CD4-positive, CD25-positive, alpha-beta regulatory T cell (primary cell): Measurements from ENCODE around the gene LMCD1. TPM values are rescaled to one million over a fixed set of nuclear protein-coding genes. Genes with fewer than 3 reads are reported as not detected.

Experiments
- ATAC-seq, 2 donors: fragments of 150-1000 bp; cut with Tn5 transposase; one replicate each; pipeline ENCODE4 v1.10.0; 2021; ENCODE audit warnings: low read depth in 2 of 2, moderate number of reproducible peaks in 2 of 2, moderate library complexity in 1 of 2
- DNase-seq, 3 donors: peaks; one replicate each; pipeline versions ENCODE4 v3.0.0 to v3.0.0-alpha.2; 2012 to 2022; ENCODE audit warnings: mixed read lengths in 1 of 3
- H3K27ac ChIP-seq: one replicate; pipeline ENCODE4 v1.7.0; 2013; ENCODE audit warnings: mild to moderate bottlenecking, low read length; ENCODE audit not compliant: insufficient read depth, poor library complexity, severe bottlenecking
- H3K27me3 ChIP-seq: one replicate; pipeline ENCODE4 v1.7.0; 2013; ENCODE audit warnings: low read length; ENCODE audit not compliant: control insufficient read depth, insufficient read depth
- H3K36me3 ChIP-seq: one replicate; pipeline ENCODE4 v1.7.0; 2013; ENCODE audit warnings: mild to moderate bottlenecking, low read length, moderate library complexity; ENCODE audit not compliant: control insufficient read depth, insufficient read depth
- H3K4me1 ChIP-seq: 2 replicates; pipeline ENCODE4 v1.7.0; 2013; ENCODE audit warnings: mild to moderate bottlenecking, low read length; ENCODE audit not compliant: insufficient read depth, control insufficient read depth, poor library complexity, severe bottlenecking
- H3K4me3 ChIP-seq: one replicate; pipeline ENCODE4 v1.7.0; 2013; ENCODE audit warnings: low read depth, mild to moderate bottlenecking, low read length, moderate library complexity
- H3K9me3 ChIP-seq, 2 experiments: 1 replicate in 1 of 2; 2 replicates in 1 of 2; pipeline ENCODE4 v1.7.0; 2013; ENCODE audit warnings: low read length in 2 of 2, mild to moderate bottlenecking in 1 of 2, moderate library complexity in 1 of 2; ENCODE audit not compliant: control insufficient read depth in 2 of 2
- H3K27ac Mint-ChIP-seq, 3 donors: one replicate each; pipeline ENCODE4 v1.8.0; 2020 to 2022; ENCODE audit warnings: mild to moderate bottlenecking in 3 of 3, mixed read lengths in 3 of 3, moderate library complexity in 2 of 3
- H3K27me3 Mint-ChIP-seq: one replicate; pipeline ENCODE4 v1.8.0; 2022; ENCODE audit warnings: mild to moderate bottlenecking, mixed read lengths
- H3K36me3 Mint-ChIP-seq: one replicate; pipeline ENCODE4 v1.8.0; 2020; ENCODE audit warnings: mixed read lengths
- H3K4me1 Mint-ChIP-seq, 4 donors: one replicate each; pipeline ENCODE4 v1.8.0; 2020 to 2022; ENCODE audit warnings: mixed read lengths in 4 of 4, mild to moderate bottlenecking in 1 of 4
- H3K4me3 Mint-ChIP-seq, 4 donors: one replicate each; pipeline ENCODE4 v1.8.0; 2020 to 2022; ENCODE audit warnings: mild to moderate bottlenecking in 4 of 4, mixed read lengths in 4 of 4, moderate library complexity in 3 of 4
- H3K9me3 Mint-ChIP-seq, 7 donors: one replicate each; pipeline ENCODE4 v1.8.0; 2020 to 2022; ENCODE audit warnings: mixed read lengths in 7 of 7, mild to moderate bottlenecking in 3 of 7, moderate library complexity in 2 of 7
- polyA plus RNA-seq, 4 donors: library from polyadenylated mRNA; unstranded; fragments of 300-500 nt; fragmentation: Illumina TruSeq; gene quantifications; one replicate each; pipeline ENCODE4 v1.2.3, GENCODE V29; 2021
- total RNA-seq: library from RNA; stranded (reverse); gene quantifications from one replicate; pipeline ENCODE4 v1.2.3, GENCODE V29; 2022

LMCD1 gene
- total and polyA plus RNA-seq, 5 donors from 2014 or later = 5.6 to 27.7 (median 17.2) TPM

DNA sequence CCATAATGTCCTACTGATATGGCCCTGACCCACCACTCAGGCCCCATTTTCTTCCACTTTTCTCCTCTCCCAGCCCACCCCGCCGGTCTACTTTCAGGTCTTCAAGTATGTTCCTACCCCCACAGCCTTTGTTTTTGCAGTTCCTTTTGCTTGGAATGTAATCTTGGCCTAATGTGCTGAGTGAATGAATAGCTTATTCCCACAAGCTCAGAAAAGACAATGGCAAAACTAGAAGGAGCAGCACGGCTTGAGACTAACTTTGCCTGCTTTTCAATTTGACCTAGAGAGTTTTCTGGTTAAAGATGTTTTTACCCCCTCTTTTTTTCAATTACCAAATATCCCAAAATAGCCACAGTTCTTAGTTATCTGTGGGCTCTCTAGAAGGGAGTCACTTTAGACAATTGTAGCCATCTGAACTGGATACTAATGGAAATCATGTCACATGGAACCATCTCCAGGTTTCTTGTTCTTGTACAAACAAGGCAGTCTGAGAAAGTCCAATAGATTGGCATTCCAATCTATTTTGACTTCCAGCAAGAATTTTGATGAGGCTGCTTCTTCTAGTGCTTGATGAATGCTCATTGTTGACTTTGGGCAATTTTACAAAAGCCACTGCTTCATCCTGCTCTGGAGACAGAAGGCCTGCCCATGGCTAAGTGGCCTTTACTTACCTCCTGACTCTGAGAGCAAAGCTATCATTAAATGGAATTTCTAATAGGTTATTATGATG is 16.3 kb upstream of the LMCD1 start:
- Mint-ChIP-seq H3K27ac (no peak overlapping the region), H3K36me3 (no peaks in the 10 kb centered on the region), H3K9me3 (peaks cover 0 to 4% (median 0%) of the 10 kb centered on the region in 7 donors), H3K27me3 (no peaks in the 10 kb centered on the region), H3K4me1 (peaks cover 0 to 2% (median 0%) of the 10 kb centered on the region in 4 donors), H3K4me3 (no peak overlapping the region)
- H3K27ac ChIP-seq = no peak overlapping the region
- no peak overlapping the region for H3K4me3 ChIP-seq
- DNase-seq = no peak
- no peaks in the 10 kb centered on the region for H3K9me3 ChIP-seq
- H3K27me3 ChIP-seq = no peaks in the 10 kb centered on the region
- no peak for ATAC-seq
- H3K36me3 ChIP-seq = no peaks in the 10 kb centered on the region
- no peaks in the 10 kb centered on the region for H3K4me1 ChIP-seq

GRCh38 chr3:8485943-8486342 is 15.7 kb upstream of the LMCD1 start:
- Mint-ChIP-seq H3K9me3 (peaks cover 0 to 4% (median 0%) of the 10 kb centered on the region in 7 donors), H3K27ac (no peak overlapping the region), H3K4me1 (peaks cover 0 to 2% (median under 1%) of the 10 kb centered on the region in 4 donors), H3K36me3 (no peaks in the 10 kb centered on the region), H3K4me3 (no peak overlapping the region), H3K27me3 (no peaks in the 10 kb centered on the region)
- Histone ChIP-seq H3K27me3 (no peaks in the 10 kb centered on the region), H3K36me3 (no peaks in the 10 kb centered on the region), H3K27ac (no peak overlapping the region), H3K4me1 (no peaks in the 10 kb centered on the region), H3K4me3 (no peak overlapping the region), H3K9me3 (no peaks in the 10 kb centered on the region)
- no peak for DNase-seq
- no peak for ATAC-seq

DNA sequence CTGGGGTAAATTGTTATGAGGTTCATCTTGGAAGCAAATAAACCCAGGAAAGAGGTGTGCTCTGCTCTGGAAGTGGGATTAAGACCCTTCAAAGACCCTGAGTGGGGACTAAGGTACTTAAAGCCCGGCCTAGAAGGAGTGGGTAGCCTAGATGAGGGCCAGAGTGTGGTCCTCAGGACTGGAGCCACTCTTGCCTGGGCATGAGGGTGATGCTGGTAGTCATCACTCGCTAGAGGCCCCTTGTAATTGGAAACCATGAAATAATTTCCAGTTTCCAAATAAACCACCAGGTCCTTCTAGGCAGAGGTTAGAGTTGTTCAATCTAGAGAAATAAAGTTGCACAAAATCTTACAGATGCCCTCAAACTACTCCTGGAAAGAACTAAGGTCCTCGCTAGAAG is 15.2 kb upstream of the LMCD1 start:
- Mint-ChIP-seq H3K27me3 (no peaks in the 10 kb centered on the region), H3K9me3 (peaks cover 0 to 4% (median 0%) of the 10 kb centered on the region in 7 donors), H3K36me3 (no peaks in the 10 kb centered on the region), H3K4me3 (no peak overlapping the region), H3K27ac (no peak overlapping the region), H3K4me1 (peaks cover 0 to 3% (median under 1%) of the 10 kb centered on the region in 4 donors)
- DNase-seq (no peak), ATAC-seq (no peak)
- H3K36me3 ChIP-seq = no peaks in the 10 kb centered on the region
- H3K27ac ChIP-seq = no peak overlapping the region
- no peaks in the 10 kb centered on the region for H3K27me3 ChIP-seq
- no peaks in the 10 kb centered on the region for H3K9me3 ChIP-seq
- no peak overlapping the region for H3K4me3 ChIP-seq
- no peaks in the 10 kb centered on the region for H3K4me1 ChIP-seq

GRCh38 chr3:8486936-8487335 is 14.7 kb upstream of the LMCD1 start:
- no peak overlapping the region for H3K27ac ChIP-seq
- DNase-seq = no peak
- Mint-ChIP-seq H3K9me3 (peaks cover 0 to 4% (median 0%) of the 10 kb centered on the region in 7 donors), H3K27ac (no peak overlapping the region), H3K36me3 (no peaks in the 10 kb centered on the region), H3K27me3 (no peaks in the 10 kb centered on the region), H3K4me1 (peaks cover 0 to 7% (median 0%) of the 10 kb centered on the region in 4 donors), H3K4me3 (no peak overlapping the region)
- no peaks in the 10 kb centered on the region for H3K4me1 ChIP-seq
- no peak overlapping the region for H3K4me3 ChIP-seq
- no peaks in the 10 kb centered on the region for H3K9me3 ChIP-seq
- ATAC-seq = no peak
- no peaks in the 10 kb centered on the region for H3K27me3 ChIP-seq
- no peaks in the 10 kb centered on the region for H3K36me3 ChIP-seq

- H3K9me3 ChIP-seq = no peaks in the 10 kb centered on the region
- H3K9me3 Mint-ChIP-seq = peaks cover 0 to 4% (median 0%) of the 10 kb centered on the region in 7 donors
- H3K27me3 ChIP-seq = no peaks in the 10 kb centered on the region
- no peak overlapping the region for H3K4me3 Mint-ChIP-seq
- no peaks in the 10 kb centered on the region for H3K36me3 ChIP-seq
- ATAC-seq (no peak), DNase-seq (no peak)
- no peak overlapping the region for H3K27ac Mint-ChIP-seq
- H3K27ac ChIP-seq = no peak overlapping the region
- no peaks in the 10 kb centered on the region for H3K27me3 Mint-ChIP-seq
- peaks cover 4 to 21% (median 9%) of the 10 kb centered on the region in 4 donors for H3K4me1 Mint-ChIP-seq
- H3K36me3 Mint-ChIP-seq = no peaks in the 10 kb centered on the region
- no peak overlapping the region for H3K4me3 ChIP-seq
- peaks cover 15% of the 10 kb centered on the region for H3K4me1 ChIP-seq
These were observed 13.2 kb upstream of the LMCD1 start for GRCh38 chr3:8488411-8488810.

DNA sequence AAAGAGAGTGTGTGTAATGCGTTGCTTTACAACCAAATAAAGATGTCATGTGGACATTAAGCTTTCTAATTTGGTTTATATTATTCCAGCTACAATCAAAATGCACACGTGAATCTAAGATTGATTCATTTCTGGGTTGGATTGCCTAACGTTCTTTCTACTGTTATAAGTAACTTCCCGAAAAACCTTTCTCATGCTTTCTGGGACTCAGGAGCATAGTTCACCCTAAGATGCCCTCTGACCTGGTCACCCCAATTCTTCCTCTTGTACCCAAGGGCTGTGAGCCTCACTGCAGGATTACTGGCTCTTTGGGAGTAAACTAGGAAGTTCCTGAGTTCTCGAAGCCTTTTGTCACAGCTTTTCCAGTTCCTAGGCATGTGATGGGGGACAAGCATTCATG is 12.7 kb upstream of the LMCD1 start:
- H3K4me1 ChIP-seq = peaks cover 18% of the 10 kb centered on the region
- DNase-seq (no peak), ATAC-seq (no peak)
- no peaks in the 10 kb centered on the region for H3K27me3 ChIP-seq
- H3K36me3 ChIP-seq = no peaks in the 10 kb centered on the region
- no peak overlapping the region for H3K4me3 ChIP-seq
- no peaks in the 10 kb centered on the region for H3K9me3 ChIP-seq
- H3K27me3 Mint-ChIP-seq = no peaks in the 10 kb centered on the region
- peaks cover 4 to 22% (median 10%) of the 10 kb centered on the region in 4 donors for H3K4me1 Mint-ChIP-seq
- no peak overlapping the region for H3K4me3 Mint-ChIP-seq
- H3K27ac Mint-ChIP-seq = no peak overlapping the region
- peaks cover 0 to 4% (median 0%) of the 10 kb centered on the region in 7 donors for H3K9me3 Mint-ChIP-seq
- H3K36me3 Mint-ChIP-seq = no peaks in the 10 kb centered on the region
- no peak overlapping the region for H3K27ac ChIP-seq

- Mint-ChIP-seq H3K27me3 (no peaks in the 10 kb centered on the region), H3K27ac (no peak overlapping the region), H3K9me3 (peaks cover 0 to 3% (median 0%) of the 10 kb centered on the region in 7 donors), H3K4me1 (peaks cover 4 to 22% (median 10%) of the 10 kb centered on the region in 4 donors), H3K4me3 (no peak overlapping the region), H3K36me3 (no peaks in the 10 kb centered on the region)
- no peak for DNase-seq
- ATAC-seq = no peak
- Histone ChIP-seq H3K9me3 (no peaks in the 10 kb centered on the region), H3K4me1 (peaks cover 18% of the 10 kb centered on the region), H3K27ac (no peak overlapping the region), H3K4me3 (no peak overlapping the region), H3K36me3 (no peaks in the 10 kb centered on the region), H3K27me3 (no peaks in the 10 kb centered on the region)
These were observed 12.3 kb upstream of the LMCD1 start for GRCh38 chr3:8489278-8489792.

GRCh38 chr3:8490079-8490552 is 11.5 kb upstream of the LMCD1 start:
- Histone ChIP-seq H3K36me3 (no peaks in the 10 kb centered on the region), H3K27ac (no peak overlapping the region), H3K27me3 (no peaks in the 10 kb centered on the region), H3K4me1 (peaks cover 18% of the 10 kb centered on the region), H3K4me3 (no peak overlapping the region), H3K9me3 (no peaks in the 10 kb centered on the region)
- DNase-seq (no peak), ATAC-seq (no peak)
- Mint-ChIP-seq H3K36me3 (no peaks in the 10 kb centered on the region), H3K4me3 (no peak overlapping the region), H3K27me3 (no peaks in the 10 kb centered on the region), H3K4me1 (peaks cover 4 to 22% (median 10%) of the 10 kb centered on the region in 4 donors), H3K9me3 (peaks cover 0 to 3% (median 0%) of the 10 kb centered on the region in 7 donors), H3K27ac (no peak overlapping the region)
